Panc1 (cell line): ENCODE results near the gene OR6V1. TPM values are rescaled to one million over a fixed set of nuclear protein-coding genes. Genes with fewer than 3 reads are reported as not detected.

ENCODE experiments used
- ATAC-seq: fragments of 200-7000 bp; cut with Tn5 transposase; 2 replicates; pipeline ENCODE4 v1.9.1; 2020; ENCODE audit warnings: mild to moderate bottlenecking, moderate library complexity
- BruUV-seq: library from RNA; stranded (reverse); fragments of 400-500 nt; replicated peaks from 2 replicates; lab custom pipeline; 2021; lab: Mats Ljungman, UMichigan
- CTCF ChIA-PET: fragments of 300-600 bp; sonication (Branson Sonifier 250); formaldehyde crosslinking; loops from one replicate; lab custom pipeline; 2022; ENCODE audit warnings: antibody characterized with exemption; lab: Charles Lee
- POLR2A ChIA-PET: fragments of 300-600 bp; sonication (Branson Sonifier 250); formaldehyde crosslinking; loops from one replicate; lab custom pipeline; 2022; ENCODE audit warnings: antibody characterized with exemption; lab: Charles Lee
- DNase-seq: peaks from one replicate; pipeline ENCODE4 v3.0.0-alpha.2; 2010; ENCODE audit warnings: low read depth, low spot score
- H3K27ac ChIP-seq: 2 replicates; pipeline ENCODE4 v1.5.1; 2011; ENCODE audit warnings: mild to moderate bottlenecking, low read length, inconsistent platforms
- H3K27me3 ChIP-seq: fragments of 200-500 bp; sonication (Bioruptor generic); 2 replicates; pipeline ENCODE4 v1.6.0; 2014; ENCODE audit warnings: low read length, inconsistent platforms; ENCODE audit not compliant: control insufficient read depth, insufficient read depth
- H3K36me3 ChIP-seq: fragments of 200-500 bp; sonication (Bioruptor generic); 2 replicates; pipeline ENCODE4 v1.5.1; 2014; ENCODE audit warnings: inconsistent platforms, mild to moderate bottlenecking, low read length, moderate library complexity; ENCODE audit not compliant: control insufficient read depth, insufficient read depth
- H3K4me1 ChIP-seq: 2 replicates; pipeline ENCODE4 v1.5.1; 2011; ENCODE audit warnings: inconsistent platforms, mild to moderate bottlenecking, low read length, moderate library complexity; ENCODE audit not compliant: control insufficient read depth, insufficient read depth
- H3K4me3 ChIP-seq, 2 experiments: 2 replicates each; pipeline ENCODE4 v1.5.1; 2011 to 2012; ENCODE audit warnings: low read depth in 2 of 2, low read length in 2 of 2, mild to moderate bottlenecking in 2 of 2, inconsistent platforms in 1 of 2, moderate library complexity in 1 of 2
- H3K9me3 ChIP-seq: fragments of 200-500 bp; sonication (Bioruptor generic); 2 replicates; pipeline ENCODE4 v1.5.1; 2014; ENCODE audit warnings: low read depth, mild to moderate bottlenecking, inconsistent platforms, low read length, moderate library complexity; ENCODE audit not compliant: control insufficient read depth, insufficient read depth
- CTCF ChIP-seq: fragments of 450-650 bp; IDR thresholded peaks from 2 replicates; pipeline ENCODE4 v1.5.1; 2017; ENCODE audit warnings: mild to moderate bottlenecking
- POLR2AphosphoS5 ChIP-seq: IDR thresholded peaks from 2 replicates; pipeline ENCODE4 v1.6.1; 2012; ENCODE audit warnings: mild to moderate bottlenecking, low read depth, low read length, moderate library complexity
- REST ChIP-seq, 2 experiments: IDR thresholded peaks; 2 replicates each; pipeline ENCODE4 v1.6.1; 2011 to 2012; ENCODE audit warnings: low read depth in 2 of 2, control low read depth in 1 of 2, low read length in 1 of 2, mild to moderate bottlenecking in 1 of 2, moderate library complexity in 1 of 2; ENCODE audit not compliant: insufficient read depth in 1 of 2
- SIN3A ChIP-seq: IDR thresholded peaks from 2 replicates; pipeline ENCODE4 v1.6.1; 2012; ENCODE audit warnings: low read depth, mild to moderate bottlenecking, low read length, moderate library complexity, borderline replicate concordance; ENCODE audit not compliant: insufficient read depth
- TCF7L2 ChIP-seq: IDR thresholded peaks from 2 replicates; pipeline ENCODE4 v1.6.1; 2011; ENCODE audit warnings: mild to moderate bottlenecking, low read depth, low read length, inconsistent platforms
- in situ Hi-C: cut with HindIII; loops from 2 replicates; pipeline ENCODE4 v1.10.0; 2016; ENCODE audit warnings: low sequenced_read_pairs, low pct_unique_long_range_greater_than_20kb
- intact Hi-C: fragments of 100-400 bp; cut with micrococcal nuclease; formaldehyde crosslinking; loops from one replicate; pipeline ENCODE4 v1.10.0; 2022; ENCODE audit not compliant: unreplicated experiment
- total RNA-seq: library from RNA; stranded (reverse); gene quantifications from one replicate; pipeline ENCODE4 v1.2.1, GENCODE V29; 2021; ENCODE audit not compliant: unreplicated experiment

OR6V1 gene
- total RNA-seq, 1 experiment from 2014 or later = not detected

GRCh38 chr7:143069912-143070500 is 17.9 kb downstream of the OR6V1 start:
- no peak overlapping the region for H3K4me3 ChIP-seq
- in situ Hi-C loops (no loop called here), intact Hi-C loops (no loop called here)
- ATAC-seq = no peak
- no peak overlapping the region for H3K27ac ChIP-seq
- H3K36me3 ChIP-seq = no peaks in the 10 kb centered on the region
- no peaks in the 10 kb centered on the region for H3K9me3 ChIP-seq
- H3K4me1 ChIP-seq = no peaks in the 10 kb centered on the region
- TF ChIP-seq REST (IDR thresholded peaks at IDR 0.05; ENCODE audit: insufficient read depth in 1 of 2, low read depth in 2 of 2, low read length in 1 of 2) (no peak), CTCF (no peak), POLR2AphosphoS5 (no peak), SIN3A (no peak), TCF7L2 (no peak)
- CTCF ChIA-PET = no interaction called here
- H3K27me3 ChIP-seq = no peaks in the 10 kb centered on the region
- no TSS peak for BruUV-seq
- POLR2A ChIA-PET = no interaction called here
- DNase-seq = no peak

GRCh38 chr7:143073556-143073955 is 21.4 kb downstream of the OR6V1 start:
- in situ Hi-C loops = no loop called here
- H3K4me3 ChIP-seq = no peak overlapping the region
- no peak for DNase-seq
- intact Hi-C loops = no loop called here
- H3K9me3 ChIP-seq = no peaks in the 10 kb centered on the region
- BruUV-seq = no TSS peak
- H3K27ac ChIP-seq = no peak overlapping the region
- no peaks in the 10 kb centered on the region for H3K4me1 ChIP-seq
- ChIA-PET CTCF (no interaction called here), POLR2A (no interaction called here)
- no peak for TF ChIP-seq POLR2AphosphoS5
- TF ChIP-seq CTCF = no peak
- no peak for TF ChIP-seq REST (IDR thresholded peaks at IDR 0.05; ENCODE audit: insufficient read depth in 1 of 2, low read depth in 2 of 2, low read length in 1 of 2)
- no peak for TF ChIP-seq TCF7L2
- no peaks in the 10 kb centered on the region for H3K27me3 ChIP-seq
- H3K36me3 ChIP-seq = no peaks in the 10 kb centered on the region
- ATAC-seq = no peak
